Calu3 (cell line): ENCODE results near the gene RNF217. TPM values are rescaled to one million over a fixed set of nuclear protein-coding genes. Genes with fewer than 3 reads are reported as not detected.

Experiments
- BruUV-seq: library from RNA; stranded (reverse); fragments of 400-500 nt; replicated peaks from 2 replicates; lab custom pipeline; 2021; lab: Mats Ljungman, UMichigan
- CTCF ChIA-PET: fragments of 300-600 bp; sonication (Branson Sonifier 250); formaldehyde crosslinking; loops from one replicate; lab custom pipeline; 2022; ENCODE audit warnings: antibody characterized with exemption; lab: Charles Lee
- DNase-seq: peaks from one replicate; pipeline ENCODE4 v3.0.0; 2022
- H3K27ac Mint-ChIP-seq: one replicate; pipeline ENCODE4 v1.8.0; 2022; ENCODE audit warnings: mixed read lengths; ENCODE audit not compliant: unreplicated experiment
- H3K27me3 Mint-ChIP-seq: one replicate; pipeline ENCODE4 v1.8.0; 2022; ENCODE audit warnings: mixed read lengths; ENCODE audit not compliant: unreplicated experiment
- H3K36me3 Mint-ChIP-seq: one replicate; pipeline ENCODE4 v1.8.0; 2022; ENCODE audit warnings: mild to moderate bottlenecking, moderate library complexity, mixed read lengths; ENCODE audit not compliant: insufficient read depth, unreplicated experiment
- H3K4me1 Mint-ChIP-seq: one replicate; pipeline ENCODE4 v1.8.0; 2022; ENCODE audit warnings: mild to moderate bottlenecking, low read depth, mixed read lengths; ENCODE audit not compliant: unreplicated experiment
- H3K4me3 Mint-ChIP-seq: one replicate; pipeline ENCODE4 v1.8.0; 2022; ENCODE audit warnings: mild to moderate bottlenecking, low read depth, moderate library complexity, mixed read lengths; ENCODE audit not compliant: unreplicated experiment
- H3K9me3 Mint-ChIP-seq: one replicate; pipeline ENCODE4 v1.8.0; 2022; ENCODE audit warnings: low read depth, mixed read lengths; ENCODE audit not compliant: unreplicated experiment
- CTCF ChIP-seq: fragments of 200-600 bp; IDR thresholded peaks from one replicate; pipeline ENCODE4 v1.8.0; 2022; ENCODE audit warnings: antibody characterized with exemption; ENCODE audit not compliant: unreplicated experiment
- intact Hi-C: fragments of 100-400 bp; cut with micrococcal nuclease; formaldehyde crosslinking; loops from one replicate; pipeline ENCODE4 v1.10.0; 2022; ENCODE audit not compliant: unreplicated experiment
- total RNA-seq: library from RNA; stranded (reverse); gene quantifications from 2 replicates; pipeline ENCODE4 v1.2.3, GENCODE V29; 2022

Gene RNF217
- total RNA-seq, 1 experiment from 2014 or later = 15.4 TPM

- Mint-ChIP-seq H3K4me3 (no peak overlapping the region), H3K27me3 (no peaks in the 10 kb centered on the region), H3K27ac (no peak overlapping the region), H3K9me3 (peaks cover 8% of the 10 kb centered on the region), H3K4me1 (peaks cover 31% of the 10 kb centered on the region), H3K36me3 (peaks cover 5% of the 10 kb centered on the region)
- DNase-seq = no peak
- CTCF ChIA-PET = no interaction called here
- no TSS peak for BruUV-seq
- intact Hi-C loops = no loop called here
- no peak for TF ChIP-seq CTCF
Measured at GRCh38 chr6:124979294-124979678, 17.0 kb downstream of the RNF217 start.

- DNase-seq = no peak
- Mint-ChIP-seq H3K4me1 (peaks cover 34% of the 10 kb centered on the region), H3K27ac (no peak overlapping the region), H3K27me3 (no peaks in the 10 kb centered on the region), H3K9me3 (peaks cover 8% of the 10 kb centered on the region), H3K4me3 (no peak overlapping the region), H3K36me3 (peaks cover 5% of the 10 kb centered on the region)
- no TSS peak for BruUV-seq
- TF ChIP-seq CTCF = no peak
- CTCF ChIA-PET = no interaction called here
- intact Hi-C loops = loop anchor here (1.0 kb wide), 1 partner anchor 7 kb away; no protein-coding TSS in a partner anchor
Measured at GRCh38 chr6:124982669-124983068, 20.4 kb downstream of the RNF217 start.

DNA sequence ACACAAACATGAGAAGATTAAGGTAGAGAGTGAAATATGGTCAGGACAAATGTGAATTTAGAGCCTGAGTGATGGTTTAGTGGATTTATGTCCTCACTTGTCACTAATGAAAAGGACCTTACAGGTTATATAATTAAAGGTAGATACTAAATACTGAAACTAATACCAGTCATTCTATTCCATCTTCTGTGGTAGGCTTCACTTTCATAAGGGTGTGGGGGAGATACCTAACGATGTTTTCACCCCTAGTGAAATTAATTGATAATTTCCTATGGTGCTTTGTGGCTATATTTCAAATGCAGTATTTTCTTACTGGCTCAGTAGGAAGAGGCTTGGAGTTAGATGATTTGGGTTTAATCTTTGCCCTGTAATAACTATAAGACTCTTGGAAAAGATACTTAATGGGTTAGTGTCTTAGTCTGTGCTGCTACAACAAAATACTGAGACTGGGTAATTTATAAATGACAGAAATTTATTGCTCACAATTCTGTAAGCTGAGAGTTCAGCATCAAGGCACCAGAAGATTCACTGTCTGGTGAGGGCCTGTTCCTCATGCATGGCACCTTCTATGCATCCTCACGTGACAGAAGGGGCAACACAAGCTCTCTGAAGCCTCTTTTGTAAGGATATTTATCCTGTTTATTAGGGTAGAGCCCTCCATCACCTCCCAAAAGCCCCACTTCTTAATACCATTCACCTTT is 21.3 kb downstream of the RNF217 start:
- intact Hi-C loops = loop anchor here (1.0 kb wide), 1 partner anchor 8 kb away; no protein-coding TSS in a partner anchor
- CTCF ChIA-PET = no interaction called here
- H3K36me3 Mint-ChIP-seq = peaks cover 5% of the 10 kb centered on the region
- H3K27ac Mint-ChIP-seq = peak overlapping the region; percentile 91
- no peak for TF ChIP-seq CTCF
- peaks cover 8% of the 10 kb centered on the region for H3K9me3 Mint-ChIP-seq
- BruUV-seq = no TSS peak
- DNase-seq = no peak
- peaks cover 34% of the 10 kb centered on the region for H3K4me1 Mint-ChIP-seq
- H3K27me3 Mint-ChIP-seq = no peaks in the 10 kb centered on the region
- H3K4me3 Mint-ChIP-seq = no peak overlapping the region

- Mint-ChIP-seq H3K9me3 (peaks cover 3% of the 10 kb centered on the region), H3K4me3 (no peak overlapping the region), H3K36me3 (peaks cover 5% of the 10 kb centered on the region), H3K27ac (peak overlapping the region; percentile 91), H3K27me3 (no peaks in the 10 kb centered on the region), H3K4me1 (peaks cover 22% of the 10 kb centered on the region)
- BruUV-seq = no TSS peak
- TF ChIP-seq CTCF = no peak
- intact Hi-C loops = no loop called here
- no peak for DNase-seq
- CTCF ChIA-PET = interaction anchor here (0.6 kb wide), 1 partner anchor 24 kb away, joined by 4 read pairs; no protein-coding TSS in a partner anchor
Measured at GRCh38 chr6:124984668-124985338, 22.6 kb downstream of the RNF217 start.
